HG03159 (cell line): ENCODE data around the gene BOD1L1.

Experiments used
- ATAC-seq: cut with Tn5 transposase; IDR thresholded peaks from one replicate; pipeline ENCODE4 v1.9.1; 2021; ENCODE audit warnings: mild to moderate bottlenecking, moderate library complexity; ENCODE audit not compliant: unreplicated experiment

The BOD1L1 gene

DNA sequence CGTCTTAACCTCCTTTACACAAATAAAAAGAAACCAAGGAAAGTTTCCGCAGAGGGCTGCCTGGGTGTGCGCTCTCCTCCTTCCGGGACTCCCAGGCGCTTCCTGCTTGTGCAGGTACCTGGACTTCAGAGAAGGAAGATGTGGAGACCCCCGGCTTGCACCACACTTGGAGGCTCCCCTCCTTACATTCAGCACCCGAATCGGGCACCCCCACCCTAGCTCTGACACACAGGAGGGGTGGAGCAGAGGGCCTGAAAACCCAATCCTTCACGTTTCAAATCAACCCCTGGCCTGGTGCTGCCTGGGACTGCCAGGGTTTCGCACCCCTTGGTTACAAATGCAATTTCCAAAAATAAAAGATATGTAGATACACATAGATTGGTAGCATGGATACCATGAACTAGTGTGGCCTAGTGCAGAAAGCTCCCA, 86.3 kb downstream of the BOD1L1 start:
- no peak for ATAC-seq

DNA sequence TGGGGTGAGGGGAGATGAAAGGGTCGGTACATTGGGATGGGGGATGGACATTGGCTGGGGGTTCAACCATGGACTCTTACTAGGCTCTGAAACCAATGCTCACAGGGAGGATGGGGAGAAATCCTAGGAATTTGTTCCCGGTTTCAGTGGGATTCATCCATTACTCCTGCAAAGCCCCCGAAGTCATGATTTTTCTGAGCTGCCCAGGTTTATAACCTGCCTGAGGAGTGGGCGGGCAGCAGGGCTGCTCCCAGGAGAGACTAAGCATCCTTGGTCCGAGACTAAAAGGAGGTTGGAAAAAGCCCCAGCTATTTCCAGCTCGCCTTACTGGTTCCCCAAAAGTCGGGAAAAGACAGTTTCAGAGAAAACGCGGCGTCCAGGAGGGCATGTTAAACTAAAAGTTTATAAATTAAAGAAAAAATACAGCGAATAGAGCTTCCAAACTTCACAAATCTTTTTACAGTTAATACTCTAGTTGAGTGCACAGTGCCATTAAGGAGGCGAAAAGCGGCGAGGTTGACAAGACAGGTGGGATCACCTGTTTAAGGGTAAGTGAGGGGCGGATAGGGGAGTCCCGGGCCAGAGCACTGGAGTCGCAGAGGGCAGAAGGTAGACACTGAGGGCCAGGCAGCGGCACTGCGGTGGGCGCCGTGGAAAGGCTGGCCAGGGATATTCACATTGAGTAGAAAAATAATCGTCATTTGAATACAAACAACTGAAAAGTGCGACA, 86.9 kb downstream of the BOD1L1 start:
- no peak for ATAC-seq

DNA sequence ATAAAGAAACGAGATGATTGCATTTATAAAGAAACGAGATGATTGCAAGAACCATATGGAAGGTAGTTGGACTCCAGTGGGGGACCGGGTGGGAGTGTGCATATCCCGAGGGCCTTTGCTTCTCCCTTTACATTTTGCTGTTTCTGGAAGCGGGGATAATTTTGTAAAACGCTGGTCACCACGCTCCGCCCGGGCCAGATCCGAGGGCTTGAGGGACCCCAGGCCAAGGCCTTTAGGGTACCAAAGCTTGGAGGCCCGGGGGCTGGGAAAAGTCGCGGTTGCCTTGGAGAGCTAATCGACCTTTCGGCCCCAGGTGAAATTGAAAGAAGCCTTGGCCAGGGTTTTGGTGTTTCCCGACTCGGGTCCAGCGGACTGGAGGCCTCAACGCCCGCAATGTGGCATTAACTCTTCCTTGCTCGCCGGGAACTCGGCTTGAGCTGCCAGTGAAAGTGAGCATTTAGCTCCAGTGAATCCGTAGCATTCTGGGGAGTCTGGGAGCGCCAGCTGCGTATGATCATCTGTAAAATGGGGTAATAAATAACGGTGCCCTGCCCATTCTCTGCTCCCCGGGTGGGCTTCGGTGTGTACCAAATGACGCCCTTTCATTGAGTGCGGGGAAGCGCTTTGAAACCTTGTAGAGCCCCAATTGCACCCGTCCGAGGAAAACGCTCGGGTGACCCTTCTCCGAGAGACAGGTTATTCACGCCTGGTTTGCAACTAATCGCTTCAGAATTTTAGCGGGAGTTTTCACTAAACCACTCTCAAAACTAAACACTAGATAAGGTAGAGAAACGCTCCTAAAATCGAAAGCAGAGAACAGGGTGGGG, 87.7 kb downstream of the BOD1L1 start:
- ATAC-seq = no peak

DNA sequence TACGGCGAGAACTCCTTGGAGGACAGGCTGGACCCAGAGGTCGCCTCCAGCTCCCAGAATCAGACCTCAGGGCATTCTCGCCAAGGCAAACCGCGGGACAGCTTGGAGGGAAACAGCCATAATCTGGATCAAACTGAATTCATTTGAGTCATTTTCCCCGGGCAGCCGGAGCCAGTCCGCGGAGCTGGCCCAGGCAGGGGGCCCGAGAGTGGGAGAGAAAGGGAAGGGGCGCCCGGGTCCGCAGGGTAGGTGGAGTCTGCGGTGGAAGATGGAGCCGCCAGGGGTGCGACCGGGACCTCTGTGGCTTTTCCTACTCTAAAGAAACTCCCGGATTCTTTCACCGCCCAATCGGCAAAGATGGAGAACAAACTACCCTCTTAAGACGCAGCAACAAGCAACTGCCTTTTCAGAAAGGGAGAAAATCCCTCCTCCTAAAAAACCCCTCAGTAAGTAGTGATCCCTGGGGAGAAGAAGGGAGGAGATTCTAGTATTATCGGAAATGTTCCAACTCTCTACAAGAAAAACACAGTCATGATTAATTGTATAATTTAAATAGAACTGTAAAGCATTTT, 88.4 kb downstream of the BOD1L1 start:
- no peak for ATAC-seq

DNA sequence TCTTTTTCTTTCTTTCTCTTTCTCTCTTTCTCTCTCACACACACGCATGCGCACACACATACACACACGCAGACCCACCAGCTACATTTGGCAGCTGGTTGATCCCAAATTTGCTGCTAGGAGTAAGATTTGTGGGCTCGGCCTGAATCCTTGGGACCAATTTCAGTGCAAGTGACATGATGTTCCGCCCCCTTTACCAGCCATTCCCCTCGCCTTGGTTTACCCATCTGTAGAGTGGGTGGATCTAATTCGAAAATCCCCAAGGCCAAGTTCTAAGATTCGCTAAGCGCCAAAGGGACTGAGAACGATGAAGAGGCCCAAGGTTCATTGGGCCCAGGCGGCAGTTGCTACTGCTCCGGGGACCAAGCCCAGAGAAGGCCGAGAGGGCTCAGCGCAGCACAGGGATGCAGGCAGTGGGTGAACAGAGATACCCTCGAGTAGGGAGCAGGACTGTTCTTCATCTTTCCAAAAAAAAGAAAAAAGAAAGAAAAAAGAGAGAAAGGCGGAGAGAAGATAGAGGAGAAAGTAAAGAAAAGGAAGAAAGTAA, 89.0 kb downstream of the BOD1L1 start:
- ATAC-seq = no peak

DNA sequence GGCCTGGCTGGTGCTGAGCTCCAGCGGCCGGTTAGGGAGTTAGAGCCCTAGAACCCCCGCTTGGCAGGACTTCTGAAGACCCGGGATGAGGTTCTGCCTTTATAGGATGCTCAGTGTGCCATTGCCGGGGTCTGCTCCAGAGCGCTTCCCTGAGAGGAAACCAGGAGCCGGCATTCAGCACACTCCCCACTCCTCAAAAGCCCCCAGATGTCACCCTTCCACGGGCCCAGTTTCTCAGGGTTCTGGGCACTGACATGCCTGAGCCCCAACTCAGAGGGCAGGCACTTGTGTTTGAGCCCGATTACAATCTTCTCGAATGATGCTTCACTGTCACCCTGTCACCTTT, 89.7 kb downstream of the BOD1L1 start:
- ATAC-seq = no peak

DNA sequence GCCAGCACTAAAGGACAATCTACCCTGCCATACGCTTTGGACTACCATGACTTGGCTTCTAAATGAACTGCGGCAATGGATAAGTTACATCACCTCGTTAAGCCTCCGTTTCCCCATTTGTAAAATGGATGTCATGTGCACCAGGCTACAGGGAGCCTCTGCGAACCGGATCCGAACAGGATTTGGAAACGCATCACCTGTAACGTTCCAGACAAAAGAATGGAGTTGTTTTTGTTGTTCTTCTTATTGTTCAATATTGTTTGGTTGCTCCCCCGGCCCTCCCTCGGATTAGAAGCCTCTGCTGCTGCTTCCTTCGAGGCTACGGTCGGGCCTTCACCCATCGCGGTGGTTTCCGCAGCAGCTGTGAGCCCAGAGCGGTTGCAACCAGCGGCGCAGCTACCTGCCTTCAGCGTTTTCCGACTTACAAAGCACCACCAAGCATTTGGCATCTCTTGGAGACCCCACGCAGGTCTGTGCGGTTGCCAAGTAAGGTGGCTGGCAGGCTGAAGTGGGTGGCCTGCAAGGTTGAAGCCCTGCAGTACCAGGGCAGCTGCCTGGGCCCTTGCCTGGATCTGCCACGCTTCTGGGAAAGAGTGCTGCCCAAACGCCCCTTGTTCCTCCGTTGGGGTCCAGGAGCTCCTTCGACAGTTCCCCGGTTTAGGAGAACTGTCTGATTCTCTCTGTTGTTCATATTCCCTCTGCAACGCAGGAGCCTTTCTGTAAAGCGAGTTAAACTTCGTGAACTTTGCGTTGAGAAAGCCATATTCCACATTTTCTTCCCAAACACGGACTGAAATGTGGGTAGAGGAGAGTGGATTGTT, 90.3 kb downstream of the BOD1L1 start:
- ATAC-seq = no peak

DNA sequence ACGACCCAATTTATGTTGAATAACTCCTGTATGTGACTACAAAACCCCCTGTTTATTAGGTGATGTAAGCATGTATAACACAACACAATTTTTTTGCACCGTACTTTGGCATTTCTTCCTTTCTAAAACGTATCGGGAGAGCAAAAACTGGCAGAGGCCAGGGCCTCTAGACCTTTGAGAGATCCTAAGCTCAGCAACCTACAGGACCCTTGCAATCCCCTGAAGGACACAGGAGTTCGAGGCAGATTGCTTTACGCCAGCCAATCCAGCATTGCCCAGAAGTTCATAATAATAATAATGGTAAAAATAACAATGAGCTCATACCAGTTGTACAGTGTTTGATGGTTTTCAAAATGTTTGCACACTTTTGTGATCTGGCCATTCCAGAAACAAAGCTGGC, 90.9 kb downstream of the BOD1L1 start:
- no peak for ATAC-seq

DNA sequence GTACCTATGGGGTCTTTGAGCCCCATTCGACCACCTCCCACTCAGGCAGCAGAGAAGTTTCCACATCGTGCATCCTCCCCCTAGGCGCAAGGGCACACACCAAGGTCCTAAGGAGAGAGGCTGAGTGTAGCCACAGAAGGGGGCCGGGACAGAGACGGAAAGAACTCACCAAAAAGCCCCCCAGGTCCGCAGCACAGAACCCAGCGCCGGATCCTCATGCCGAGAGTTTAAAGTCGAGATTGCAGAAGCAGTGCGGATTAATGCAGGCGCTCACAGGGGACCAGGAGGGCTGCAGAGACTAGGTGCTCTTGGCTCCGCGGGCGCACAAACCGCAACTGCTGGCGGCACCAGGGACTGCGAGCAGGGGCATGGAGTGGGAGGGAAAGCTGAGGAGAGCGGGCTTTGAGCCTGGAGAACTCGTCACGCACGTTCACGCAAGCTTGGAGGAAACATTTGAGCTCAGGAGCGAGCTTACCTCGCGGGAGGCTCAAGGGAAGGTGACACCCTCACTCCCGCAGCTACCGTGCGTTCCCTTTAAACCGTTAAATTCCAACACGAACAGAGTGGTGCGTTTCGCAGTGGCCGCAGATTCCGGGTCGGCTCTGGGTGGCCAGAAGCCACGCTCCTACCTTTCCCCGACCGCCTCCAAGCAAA, 91.7 kb downstream of the BOD1L1 start:
- no peak for ATAC-seq

DNA sequence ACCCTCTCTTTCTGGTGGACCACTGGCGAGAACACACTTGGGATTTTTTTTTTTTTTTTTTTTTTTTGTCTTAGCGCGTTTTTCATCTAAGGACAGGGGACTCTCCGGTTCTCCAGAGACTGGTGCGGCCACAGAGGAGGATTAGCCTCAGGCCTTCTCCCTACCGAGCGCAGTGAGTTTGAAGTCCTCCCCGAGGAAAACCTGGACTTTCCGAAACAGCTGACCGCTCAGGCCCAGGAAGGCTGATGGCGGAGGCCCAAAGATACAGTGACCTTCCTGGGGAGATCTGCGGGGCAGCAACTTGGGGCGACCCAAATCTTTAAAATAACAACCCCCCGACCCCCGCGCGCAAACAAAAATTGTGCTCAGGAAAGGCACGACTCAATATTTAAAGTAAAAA, 92.4 kb downstream of the BOD1L1 start:
- ATAC-seq = no peak

DNA sequence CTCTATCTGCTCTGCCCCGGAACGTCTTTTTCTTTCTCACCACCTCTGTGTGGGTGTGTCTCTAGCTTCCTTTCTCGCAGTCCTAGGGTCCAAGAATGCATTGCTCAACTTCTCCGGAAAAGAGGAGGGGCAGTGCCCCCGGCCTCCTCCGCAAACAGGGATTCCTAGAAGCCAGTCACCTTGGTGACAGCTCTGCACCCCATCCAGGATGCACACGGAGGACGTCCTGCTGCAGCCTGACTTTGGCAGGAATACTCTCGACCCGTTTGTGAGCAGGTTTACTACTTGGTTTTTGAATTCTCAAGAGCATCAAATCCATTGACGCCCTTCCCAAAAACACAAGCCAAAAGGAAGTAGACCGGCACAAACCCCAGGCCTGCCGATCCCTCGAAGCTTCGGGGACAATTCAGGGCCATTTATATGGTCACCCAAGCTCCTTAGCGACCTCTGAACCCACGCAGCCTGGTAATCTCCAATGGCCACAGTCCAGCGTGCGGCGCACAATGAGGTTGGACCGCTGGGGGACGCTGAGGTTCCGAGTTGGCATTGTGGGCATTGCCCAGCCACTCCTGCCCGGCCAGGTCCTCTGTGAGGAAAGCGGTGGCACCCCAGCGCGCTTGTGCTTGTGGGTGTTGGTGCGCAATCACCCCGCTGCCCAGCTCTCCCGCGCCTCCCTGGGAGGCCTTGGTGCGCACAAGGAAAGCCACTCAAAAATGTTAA, 93.0 kb downstream of the BOD1L1 start:
- ATAC-seq = no peak

DNA sequence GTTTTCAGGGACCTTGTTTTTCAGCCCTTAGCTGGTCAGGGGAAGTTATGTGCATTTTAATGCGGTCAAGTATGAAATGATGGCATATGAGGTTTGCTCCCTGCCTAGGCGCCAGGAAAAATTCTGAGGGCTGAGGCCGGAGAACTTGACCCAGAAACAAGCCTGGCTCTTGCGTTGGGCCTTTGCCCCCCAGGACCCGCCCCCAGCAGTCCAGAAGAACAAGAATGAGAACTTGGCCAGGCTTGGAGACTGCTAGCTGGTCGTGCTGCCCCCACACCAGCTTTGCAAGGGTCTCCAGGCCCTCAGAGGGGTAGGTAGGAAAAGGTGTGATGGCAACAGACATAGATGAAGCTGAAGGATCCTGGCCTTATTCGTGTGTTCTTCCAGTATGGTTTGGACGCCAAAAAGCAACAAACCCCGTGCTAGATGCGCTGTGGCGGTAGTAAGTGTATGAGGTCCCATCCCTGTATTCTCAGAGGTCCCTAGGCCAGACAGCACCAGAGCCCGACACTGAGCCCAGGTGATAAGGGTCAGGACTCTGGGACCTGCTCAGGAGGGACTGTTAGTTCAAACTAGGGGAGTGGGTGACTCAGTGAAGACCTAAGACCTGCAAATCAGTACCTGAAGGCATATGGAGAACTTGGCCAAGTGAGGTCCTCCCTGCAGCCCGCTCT, 93.7 kb downstream of the BOD1L1 start:
- ATAC-seq = no peak

DNA sequence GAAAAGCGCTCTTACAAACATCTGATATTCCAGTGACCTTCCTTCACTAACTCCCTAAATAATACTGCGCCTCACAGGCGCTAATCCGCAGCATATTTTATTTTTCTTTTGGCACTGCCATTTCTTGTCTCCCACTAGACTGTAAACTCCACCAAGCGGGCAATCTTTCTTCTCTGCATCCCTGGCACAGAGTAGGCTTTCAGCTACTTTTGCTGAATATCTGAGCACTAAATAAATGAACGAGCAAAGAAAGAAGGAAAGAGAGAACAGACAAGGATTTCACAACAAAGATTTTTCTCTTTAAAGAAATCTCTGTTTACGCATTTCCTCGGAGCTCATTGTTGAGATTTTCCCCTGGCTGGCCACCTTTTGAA, 95.9 kb downstream of the BOD1L1 start:
- no peak for ATAC-seq

DNA sequence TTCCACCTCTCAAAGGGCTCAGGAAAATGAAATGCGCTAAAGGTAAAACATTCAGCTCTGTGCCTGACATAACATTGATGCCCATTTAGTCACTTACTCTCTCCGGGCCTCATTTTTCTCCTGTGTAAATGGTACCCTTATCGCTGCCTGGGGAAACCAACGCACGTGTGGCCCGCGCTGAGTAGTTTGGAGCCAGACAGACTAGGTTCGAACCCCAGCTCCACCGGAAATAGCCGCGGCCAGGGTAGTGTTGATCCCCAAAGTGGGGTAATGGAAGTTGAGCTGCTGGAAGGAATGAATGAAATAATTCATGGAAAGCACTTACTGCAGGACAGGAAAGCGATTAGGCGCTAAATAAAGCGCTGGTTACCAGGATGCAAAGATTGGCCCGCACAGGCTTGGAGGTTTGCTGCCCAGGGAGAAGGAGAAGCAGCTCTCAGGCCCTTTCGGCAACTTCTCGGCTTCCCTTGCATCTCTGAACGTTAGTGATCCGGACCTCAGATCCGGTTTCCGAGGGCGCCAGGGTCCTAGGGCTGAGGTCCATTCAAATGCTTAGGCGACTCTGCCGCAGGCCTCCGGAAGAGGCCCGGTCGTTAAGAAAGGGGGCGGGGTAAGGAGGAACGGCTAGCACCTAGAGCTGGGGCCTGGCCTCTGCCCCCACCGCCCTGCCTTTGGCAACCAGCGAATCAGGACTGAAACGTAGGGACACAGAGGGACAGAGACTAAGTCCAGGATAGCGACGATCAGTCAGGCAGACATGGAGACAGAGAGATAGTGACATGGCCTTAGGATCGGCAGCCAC, 96.5 kb downstream of the BOD1L1 start:
- no peak for ATAC-seq

DNA sequence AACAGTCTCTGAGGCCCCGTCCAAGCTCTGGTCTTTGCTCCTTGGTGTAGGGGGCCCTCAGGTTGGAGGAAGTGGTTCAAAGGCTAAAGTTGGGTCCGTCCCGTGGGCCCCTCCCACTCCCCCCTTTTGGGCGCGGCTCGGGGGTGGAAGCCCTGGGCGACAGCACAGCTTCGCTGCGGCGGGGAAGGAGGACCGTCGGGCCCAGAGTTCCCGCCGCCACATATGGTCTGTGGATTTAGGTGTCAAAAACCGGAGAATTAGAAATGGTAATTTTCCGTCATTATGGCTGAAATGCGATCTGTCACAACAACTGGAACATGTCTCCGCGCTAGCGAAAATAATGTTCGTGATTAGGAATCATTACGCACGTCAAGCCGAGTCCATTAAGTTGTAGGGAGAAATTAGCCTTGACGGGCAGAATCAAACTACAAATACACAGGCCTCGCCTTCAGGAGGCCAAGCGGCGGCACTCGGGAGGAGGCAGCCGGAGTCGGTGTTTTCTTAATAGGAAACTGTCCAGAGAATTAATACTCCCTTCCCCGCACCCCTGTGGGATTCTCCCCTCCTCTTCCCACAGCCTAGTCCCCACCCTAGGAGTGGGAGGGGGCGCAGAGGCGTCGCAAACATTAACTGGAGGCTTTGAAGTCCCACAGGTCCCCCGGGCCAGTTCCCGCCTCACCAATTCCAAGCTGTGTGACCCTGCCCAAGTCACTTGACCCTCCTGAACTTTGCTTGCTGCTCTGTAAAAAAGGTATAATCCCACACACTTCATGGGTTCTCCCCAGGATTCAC, 98.2 kb downstream of the BOD1L1 start:
- ATAC-seq = no peak

DNA sequence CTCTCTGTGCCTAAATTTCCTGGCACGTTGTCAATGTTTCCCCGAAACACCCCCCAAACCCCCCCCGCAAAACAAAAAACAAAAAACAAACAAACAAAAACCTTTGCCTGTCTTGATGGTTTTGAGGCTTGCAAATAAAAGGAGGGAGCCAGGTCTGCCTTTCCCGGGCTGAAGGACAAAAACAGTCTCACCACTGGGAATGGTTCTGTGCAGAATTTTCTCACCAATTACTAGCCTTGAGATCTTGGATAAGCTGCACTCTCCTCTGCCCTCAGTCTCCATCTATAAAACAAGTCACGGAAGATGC, 98.8 kb downstream of the BOD1L1 start:
- ATAC-seq = no peak

DNA sequence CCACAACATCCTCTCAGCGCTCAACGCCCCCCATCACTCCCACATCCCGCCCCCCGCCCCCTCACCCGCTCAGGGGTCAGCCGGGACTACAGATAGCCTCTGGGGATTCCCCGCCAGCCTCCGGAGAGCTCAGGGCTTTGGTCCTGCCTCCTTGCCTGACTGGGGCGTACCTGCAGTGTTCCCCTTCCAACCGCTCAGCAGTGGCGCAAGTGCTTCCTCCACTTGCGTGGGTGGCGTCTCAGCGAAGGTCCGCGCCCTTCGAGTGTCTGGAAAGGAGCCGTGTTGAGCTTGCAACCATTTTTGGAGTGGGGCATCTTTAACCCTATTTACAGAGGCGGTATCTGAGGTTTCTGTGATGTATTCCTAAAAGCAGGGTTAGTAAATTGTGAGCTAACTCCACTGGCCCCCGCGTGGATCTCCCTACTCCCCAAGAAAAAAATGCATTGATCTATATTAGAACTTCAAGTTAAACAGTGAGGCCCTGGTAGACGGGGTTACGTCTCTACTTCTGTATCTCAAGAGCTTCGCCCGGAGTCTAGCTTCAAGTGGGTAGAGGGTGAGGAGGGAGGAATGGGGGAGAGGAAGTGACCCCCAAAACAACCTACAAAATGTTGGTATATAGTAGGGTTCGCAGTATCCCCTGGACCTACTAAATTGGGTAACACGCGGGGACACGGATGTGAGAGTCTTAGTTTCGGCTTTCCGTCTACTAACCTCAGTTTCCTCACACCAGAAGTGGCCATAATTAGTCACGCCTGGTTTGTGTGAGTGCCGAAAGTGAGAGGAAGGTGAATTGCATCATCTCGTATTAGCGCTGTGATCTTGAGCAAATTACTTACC, 99.3 kb downstream of the BOD1L1 start:
- ATAC-seq = peak; percentile 73
